22Rv1 (cell line): ENCODE measurements around the gene LAMB1.

Experiments
- H3K27ac ChIP-seq: fragments of 450-650 bp; 2 replicates; pipeline ENCODE4 v1.5.1; 2017
- CTCF ChIP-seq: fragments of 450-650 bp; IDR thresholded peaks from 2 replicates; pipeline ENCODE4 v1.5.1; 2017; ENCODE audit warnings: mild to moderate bottlenecking
- ZFX ChIP-seq: fragments of 450-650 bp; IDR thresholded peaks from 2 replicates; pipeline ENCODE4 v1.6.1; 2017; ENCODE audit warnings: antibody characterized with exemption, borderline replicate concordance

Gene LAMB1

GRCh38 chr7:107938456-107939250, 64.3 kb downstream of the LAMB1 start:
- no peak overlapping the region for H3K27ac ChIP-seq
- no peak for TF ChIP-seq ZFX
- TF ChIP-seq CTCF: no peak

- H3K27ac ChIP-seq: no peak overlapping the region
- TF ChIP-seq ZFX (no peak), CTCF (no peak)
These were observed 65.4 kb downstream of the LAMB1 start for GRCh38 chr7:107937531-107937930.

- TF ChIP-seq CTCF: no peak
- TF ChIP-seq ZFX: no peak
These were observed 66.6 kb downstream of the LAMB1 start for GRCh38 chr7:107936312-107936711.

GRCh38 chr7:107934991-107935770, 67.8 kb downstream of the LAMB1 start:
- TF ChIP-seq CTCF (no peak), ZFX (no peak)
- no peak overlapping the region for H3K27ac ChIP-seq

More at GRCh38 chr7:107936312-107936711, 66.6 kb downstream of the LAMB1 start:
- no peak overlapping the region for H3K27ac ChIP-seq

- TF ChIP-seq CTCF: no peak
- no peak for TF ChIP-seq ZFX
These were observed 69.5 kb downstream of the LAMB1 start for GRCh38 chr7:107933386-107934013.

GRCh38 chr7:107932805-107933204, 70.2 kb downstream of the LAMB1 start:
- H3K27ac ChIP-seq: no peak overlapping the region
- TF ChIP-seq CTCF (no peak), ZFX (no peak)

More at GRCh38 chr7:107933386-107934013, 69.5 kb downstream of the LAMB1 start:
- H3K27ac ChIP-seq: no peak overlapping the region
